HCT116 (cell line): ENCODE results near the gene SUPV3L1. TPM values are rescaled to one million over a fixed set of nuclear protein-coding genes. Genes with fewer than 3 reads are reported as not detected.

Experiments
- ATAC-seq: fragments of 200-7000 bp; cut with Tn5 transposase; 2 replicates; pipeline ENCODE4 v1.9.1; 2020; ENCODE audit warnings: mild to moderate bottlenecking, moderate library complexity
- BruUV-seq: library from RNA; stranded (reverse); fragments of 400-500 nt; replicated peaks from 2 replicates; lab custom pipeline; 2021; lab: Mats Ljungman, UMichigan
- CTCF ChIA-PET: fragments of 300-600 bp; sonication (Branson Sonifier 250); formaldehyde crosslinking; loops from one replicate; lab custom pipeline; 2021; ENCODE audit warnings: antibody characterized with exemption; lab: Charles Lee
- POLR2A ChIA-PET: fragments of 300-600, 350-600 bp; sonication (Branson Sonifier 250); formaldehyde crosslinking; loops from one replicate; lab custom pipeline; 2021; ENCODE audit warnings: antibody characterized with exemption; lab: Charles Lee
- RAD21 ChIA-PET, 2 experiments: fragments of 300-600 bp; sonication (Branson Sonifier 250); formaldehyde crosslinking; loops; one replicate each; lab custom pipeline; 2023; ENCODE audit warnings: low total read pairs in 2 of 2; ENCODE audit not compliant: uncharacterized antibody in 2 of 2, unreplicated experiment in 2 of 2, low non-redundant PET in 1 of 2; lab: Charles Lee
- DNase-seq: peaks from one replicate; pipeline ENCODE4 v3.0.0-alpha.2; 2010; ENCODE audit warnings: low read depth, low spot score
- H2AFZ ChIP-seq: fragments of 200-600 bp; shearing (Covaris generic), sonication (generic); 2 replicates; pipeline ENCODE4 v1.6.1; 2017; ENCODE audit warnings: low read depth, mixed run types, mixed read lengths, antibody characterized with exemption, low read length; ENCODE audit not compliant: poor library complexity, severe bottlenecking
- H3K27ac ChIP-seq: 2 replicates; pipeline ENCODE4 v1.5.1; 2012; ENCODE audit warnings: low read depth, low read length
- H3K27me3 ChIP-seq: fragments of 200-600 bp; sonication (generic); 2 replicates; pipeline ENCODE4 v1.6.1; 2016; ENCODE audit warnings: mixed run types, low read length, mixed read lengths; ENCODE audit not compliant: insufficient read depth
- H3K36me3 ChIP-seq, 2 experiments: fragments of 200-500 bp in 1 of 2; fragments of 200-600 bp in 1 of 2; sonication (Bioruptor generic) in 1 of 2; sonication (generic) in 1 of 2; 2 replicates each; pipeline versions ENCODE4 v1.5.1 to v1.6.1; 2014 to 2016; ENCODE audit warnings: low read length in 2 of 2, inconsistent platforms in 1 of 2, mixed read lengths in 1 of 2, mixed run types in 1 of 2; ENCODE audit not compliant: insufficient read depth in 2 of 2, control insufficient read depth in 1 of 2
- H3K4me1 ChIP-seq, 2 experiments: fragments of 200-600 bp in 1 of 2; sonication (generic) in 1 of 2; 2 replicates each; pipeline versions ENCODE4 v1.5.1 to v1.6.1; 2012 to 2017; ENCODE audit warnings: low read length in 2 of 2, inconsistent platforms in 1 of 2, mild to moderate bottlenecking in 1 of 2, mixed read lengths in 1 of 2, mixed run types in 1 of 2, moderate library complexity in 1 of 2; ENCODE audit not compliant: insufficient read depth in 2 of 2, control insufficient read depth in 1 of 2
- H3K4me2 ChIP-seq: fragments of 200-600 bp; sonication (generic); 2 replicates; pipeline ENCODE4 v1.6.1; 2017; ENCODE audit warnings: mixed run types, low read length, mixed read lengths
- H3K4me3 ChIP-seq, 2 experiments: fragments of 200-600 bp in 1 of 2; sonication (generic) in 1 of 2; replicated peaks in 1 of 2; 2 replicates each; pipeline ENCODE4 v1.5.1; 2011 to 2016; ENCODE audit warnings: low read length in 2 of 2, control low read depth in 1 of 2, low read depth in 1 of 2, mild to moderate bottlenecking in 1 of 2, mixed read lengths in 1 of 2, mixed run types in 1 of 2
- H3K79me2 ChIP-seq: fragments of 200-600 bp; sonication (generic); 2 replicates; pipeline ENCODE4 v1.6.1; 2017; ENCODE audit warnings: mild to moderate bottlenecking, mixed run types, low read length, moderate library complexity, mixed read lengths; ENCODE audit not compliant: insufficient read depth
- H3K9ac ChIP-seq: fragments of 200-600 bp; sonication (generic); 2 replicates; pipeline ENCODE4 v1.6.1; 2016; ENCODE audit warnings: low read length, mixed read lengths
- H3K9me2 ChIP-seq: fragments of 200-600 bp; sonication (generic), shearing (Covaris generic); 2 replicates; pipeline ENCODE4 v1.6.1; 2017; ENCODE audit warnings: mixed run types, mild to moderate bottlenecking, moderate library complexity; ENCODE audit not compliant: insufficient read depth
- H3K9me3 ChIP-seq, 2 experiments: fragments of 200-500 bp in 1 of 2; fragments of 200-600 bp in 1 of 2; sonication (Bioruptor generic) in 1 of 2; sonication (generic) in 1 of 2; 2 replicates each; pipeline ENCODE4 v1.6.1; 2014 to 2017; ENCODE audit warnings: low read length in 2 of 2, mixed read lengths in 2 of 2, inconsistent platforms in 1 of 2, low read depth in 1 of 2, mild to moderate bottlenecking in 1 of 2, mixed run types in 1 of 2, moderate library complexity in 1 of 2; ENCODE audit not compliant: control insufficient read depth in 1 of 2, insufficient read depth in 1 of 2
- H4K20me1 ChIP-seq: fragments of 200-600 bp; sonication (generic), shearing (Covaris generic); 2 replicates; pipeline ENCODE4 v1.6.1; 2017; ENCODE audit warnings: mixed run types, mild to moderate bottlenecking, moderate library complexity; ENCODE audit not compliant: insufficient read depth
- CBX3 ChIP-seq: IDR thresholded peaks from 2 replicates; pipeline ENCODE4 v1.6.1; 2012; ENCODE audit warnings: low read depth
- CEBPB ChIP-seq: IDR thresholded peaks from 2 replicates; pipeline ENCODE4 v1.6.1; 2012; ENCODE audit warnings: low read depth
- EGR1 ChIP-seq: IDR thresholded peaks from 2 replicates; pipeline ENCODE4 v1.6.1; 2012; ENCODE audit warnings: low read depth
- ELF1 ChIP-seq: IDR thresholded peaks from 2 replicates; pipeline ENCODE4 v1.6.1; 2012; ENCODE audit warnings: low read depth, borderline replicate concordance
- FOSL1 ChIP-seq: IDR thresholded peaks from 2 replicates; pipeline ENCODE4 v1.6.1; 2012; ENCODE audit warnings: low read depth
- POLR2AphosphoS5 ChIP-seq: IDR thresholded peaks from 2 replicates; pipeline ENCODE4 v1.6.1; 2011; ENCODE audit warnings: mild to moderate bottlenecking, low read depth, low read length, moderate library complexity
- RAD21 ChIP-seq: IDR thresholded peaks from 2 replicates; pipeline ENCODE4 v1.6.1; 2012; ENCODE audit warnings: low read depth, mild to moderate bottlenecking
- SIN3A ChIP-seq: IDR thresholded peaks from 2 replicates; pipeline ENCODE4 v1.6.1; 2012; ENCODE audit warnings: low read depth
- SP1 ChIP-seq: IDR thresholded peaks from 2 replicates; pipeline ENCODE4 v1.6.1; 2012; ENCODE audit warnings: low read depth
- TCF7L2 ChIP-seq: IDR thresholded peaks from 2 replicates; pipeline ENCODE4 v1.7.0; 2011; ENCODE audit warnings: borderline replicate concordance, inconsistent platforms; ENCODE audit not compliant: insufficient read depth, insufficient read length; ENCODE audit errors: extremely low read depth
- YY1 ChIP-seq: IDR thresholded peaks from 2 replicates; pipeline ENCODE4 v1.6.1; 2011; ENCODE audit warnings: low read length, low read depth, moderate library complexity, mild to moderate bottlenecking; ENCODE audit not compliant: insufficient replicate concordance; ENCODE audit errors: extremely low read depth
- intact Hi-C: fragments of 100-400 bp; cut with micrococcal nuclease; formaldehyde crosslinking; loops from 2 replicates; pipeline ENCODE4 v1.10.0; 2022
- total RNA-seq: library from RNA; stranded (reverse); gene quantifications from one replicate; pipeline ENCODE4 v1.2.1, GENCODE V29; 2021; ENCODE audit not compliant: unreplicated experiment
- TF ChIP-seq, protein P1 (sequence below), 3 experiments: fragments of 200-600 bp in 1 of 3; sonication (generic) in 1 of 3; IDR thresholded peaks in 2 of 3; conservative IDR thresholded peaks in 1 of 3; 2 replicates each; pipeline ENCODE4 v1.5.1; 2012 to 2017; ENCODE audit warnings: low read depth in 2 of 3, low read length in 2 of 3, antibody characterized with exemption in 1 of 3, borderline replicate concordance in 1 of 3, control low read depth in 1 of 3, mild to moderate bottlenecking in 1 of 3, mixed read lengths in 1 of 3, mixed run types in 1 of 3, moderate library complexity in 1 of 3; ENCODE audit not compliant: insufficient read depth in 1 of 3
- TF ChIP-seq, protein P2 (sequence below): IDR thresholded peaks from 2 replicates; pipeline ENCODE4 v1.6.1; 2012
- TF ChIP-seq, protein P3 (sequence below): IDR thresholded peaks from 2 replicates; pipeline ENCODE4 v1.6.1; 2012; ENCODE audit warnings: low read depth

The SUPV3L1 gene
- total RNA-seq, 1 experiment from 2014 or later = 59.7 TPM

GRCh38 chr10:69222157-69223027 is 42.4 kb downstream of the SUPV3L1 start (continued):
- TF ChIP-seq, protein P1, sequence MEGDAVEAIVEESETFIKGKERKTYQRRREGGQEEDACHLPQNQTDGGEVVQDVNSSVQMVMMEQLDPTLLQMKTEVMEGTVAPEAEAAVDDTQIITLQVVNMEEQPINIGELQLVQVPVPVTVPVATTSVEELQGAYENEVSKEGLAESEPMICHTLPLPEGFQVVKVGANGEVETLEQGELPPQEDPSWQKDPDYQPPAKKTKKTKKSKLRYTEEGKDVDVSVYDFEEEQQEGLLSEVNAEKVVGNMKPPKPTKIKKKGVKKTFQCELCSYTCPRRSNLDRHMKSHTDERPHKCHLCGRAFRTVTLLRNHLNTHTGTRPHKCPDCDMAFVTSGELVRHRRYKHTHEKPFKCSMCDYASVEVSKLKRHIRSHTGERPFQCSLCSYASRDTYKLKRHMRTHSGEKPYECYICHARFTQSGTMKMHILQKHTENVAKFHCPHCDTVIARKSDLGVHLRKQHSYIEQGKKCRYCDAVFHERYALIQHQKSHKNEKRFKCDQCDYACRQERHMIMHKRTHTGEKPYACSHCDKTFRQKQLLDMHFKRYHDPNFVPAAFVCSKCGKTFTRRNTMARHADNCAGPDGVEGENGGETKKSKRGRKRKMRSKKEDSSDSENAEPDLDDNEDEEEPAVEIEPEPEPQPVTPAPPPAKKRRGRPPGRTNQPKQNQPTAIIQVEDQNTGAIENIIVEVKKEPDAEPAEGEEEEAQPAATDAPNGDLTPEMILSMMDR (IDR thresholded peaks at IDR 0.05 in 2 of 3, conservative IDR thresholded peaks at IDR 0.05 in 1 of 3; ENCODE audit: borderline replicate concordance in 1 of 3, insufficient read depth in 1 of 3, low read depth in 2 of 3, low read length in 2 of 3) = peak; percentile 64 to 85 (median 73); a peak in 5 of 6 replicates
- TF ChIP-seq POLR2AphosphoS5 (peak; percentile 74), SP1 (peak; percentile 85), RAD21 (peak; percentile 58), EGR1 (no peak), TCF7L2 (peak; percentile 13), SIN3A (peak; percentile 65; the same call in 1 of the 2 replicates), FOSL1 (peak; percentile 68), YY1 (peak; percentile 76), ELF1 (no peak)
- TF ChIP-seq, protein P2, sequence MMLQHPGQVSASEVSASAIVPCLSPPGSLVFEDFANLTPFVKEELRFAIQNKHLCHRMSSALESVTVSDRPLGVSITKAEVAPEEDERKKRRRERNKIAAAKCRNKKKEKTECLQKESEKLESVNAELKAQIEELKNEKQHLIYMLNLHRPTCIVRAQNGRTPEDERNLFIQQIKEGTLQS = no peak

GRCh38 chr10:69223028-69223342 is 43.0 kb downstream of the SUPV3L1 start:
- H3K4me2 ChIP-seq = peak overlapping the region; percentile 76
- peak overlapping the region; percentile 89 for H3K27ac ChIP-seq
- H3K4me3 ChIP-seq = peak overlapping the region in 1 of 2 experiments; percentile 40; a peak in 1 of 4 replicates
- TF ChIP-seq EGR1 (no peak), CEBPB (no peak), CBX3 (no peak), YY1 (no peak), FOSL1 (no peak)
- TF ChIP-seq, protein P3, sequence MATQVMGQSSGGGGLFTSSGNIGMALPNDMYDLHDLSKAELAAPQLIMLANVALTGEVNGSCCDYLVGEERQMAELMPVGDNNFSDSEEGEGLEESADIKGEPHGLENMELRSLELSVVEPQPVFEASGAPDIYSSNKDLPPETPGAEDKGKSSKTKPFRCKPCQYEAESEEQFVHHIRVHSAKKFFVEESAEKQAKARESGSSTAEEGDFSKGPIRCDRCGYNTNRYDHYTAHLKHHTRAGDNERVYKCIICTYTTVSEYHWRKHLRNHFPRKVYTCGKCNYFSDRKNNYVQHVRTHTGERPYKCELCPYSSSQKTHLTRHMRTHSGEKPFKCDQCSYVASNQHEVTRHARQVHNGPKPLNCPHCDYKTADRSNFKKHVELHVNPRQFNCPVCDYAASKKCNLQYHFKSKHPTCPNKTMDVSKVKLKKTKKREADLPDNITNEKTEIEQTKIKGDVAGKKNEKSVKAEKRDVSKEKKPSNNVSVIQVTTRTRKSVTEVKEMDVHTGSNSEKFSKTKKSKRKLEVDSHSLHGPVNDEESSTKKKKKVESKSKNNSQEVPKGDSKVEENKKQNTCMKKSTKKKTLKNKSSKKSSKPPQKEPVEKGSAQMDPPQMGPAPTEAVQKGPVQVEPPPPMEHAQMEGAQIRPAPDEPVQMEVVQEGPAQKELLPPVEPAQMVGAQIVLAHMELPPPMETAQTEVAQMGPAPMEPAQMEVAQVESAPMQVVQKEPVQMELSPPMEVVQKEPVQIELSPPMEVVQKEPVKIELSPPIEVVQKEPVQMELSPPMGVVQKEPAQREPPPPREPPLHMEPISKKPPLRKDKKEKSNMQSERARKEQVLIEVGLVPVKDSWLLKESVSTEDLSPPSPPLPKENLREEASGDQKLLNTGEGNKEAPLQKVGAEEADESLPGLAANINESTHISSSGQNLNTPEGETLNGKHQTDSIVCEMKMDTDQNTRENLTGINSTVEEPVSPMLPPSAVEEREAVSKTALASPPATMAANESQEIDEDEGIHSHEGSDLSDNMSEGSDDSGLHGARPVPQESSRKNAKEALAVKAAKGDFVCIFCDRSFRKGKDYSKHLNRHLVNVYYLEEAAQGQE = no peak
- H3K79me2 ChIP-seq = no peaks in the 10 kb centered on the region
- DNase-seq (no peak), ATAC-seq (no peak)
- H4K20me1 ChIP-seq = no peaks in the 10 kb centered on the region
- no peaks in the 10 kb centered on the region for H3K9me2 ChIP-seq
- peak overlapping the region; percentile 28 for H2AFZ ChIP-seq
- TSS peak; percentile 86 for BruUV-seq
- H3K27me3 ChIP-seq = no peaks in the 10 kb centered on the region
- RAD21 ChIA-PET = no interaction called here
- no peaks in the 10 kb centered on the region for H3K9me3 ChIP-seq
- intact Hi-C loops = no loop called here
- peak overlapping the region; percentile 52 for H3K9ac ChIP-seq
- H3K36me3 ChIP-seq = no peaks in the 10 kb centered on the region
- CTCF ChIA-PET = interaction anchor here (0.7 to 0.8 kb wide), 2 partner anchors 11 to 98 kb away, joined by 3 read pairs; no protein-coding TSS in a partner anchor
- peaks cover 39 to 64% of the 10 kb centered on the region in 2 experiments for H3K4me1 ChIP-seq
- POLR2A ChIA-PET = interaction anchor here (0.7 to 1.5 kb wide), 5 partner anchors 9 to 170 kb away, joined by 3 to 5 read pairs (median 3); no protein-coding TSS in a partner anchor
